SU-DHL-6 (cell line): ENCODE measurements around the gene PLB1.

Experiments
- EZH2phosphoT487 ChIP-seq: fragments of 200-600 bp; sonication (generic), shearing (Covaris generic); conservative IDR thresholded peaks from 2 replicates; pipeline ENCODE4 v1.6.1; 2018; ENCODE audit warnings: mild to moderate bottlenecking, antibody characterized with exemption, low read length, moderate library complexity, mixed read lengths
- TF ChIP-seq, protein P1 (sequence below): fragments of 200-600 bp; sonication (generic); IDR thresholded peaks from one replicate; pipeline ENCODE4 v1.5.1; 2017; ENCODE audit warnings: antibody characterized with exemption, mild to moderate bottlenecking, low read length, moderate library complexity; ENCODE audit not compliant: insufficient read depth, poor library complexity, severe bottlenecking

DNA sequence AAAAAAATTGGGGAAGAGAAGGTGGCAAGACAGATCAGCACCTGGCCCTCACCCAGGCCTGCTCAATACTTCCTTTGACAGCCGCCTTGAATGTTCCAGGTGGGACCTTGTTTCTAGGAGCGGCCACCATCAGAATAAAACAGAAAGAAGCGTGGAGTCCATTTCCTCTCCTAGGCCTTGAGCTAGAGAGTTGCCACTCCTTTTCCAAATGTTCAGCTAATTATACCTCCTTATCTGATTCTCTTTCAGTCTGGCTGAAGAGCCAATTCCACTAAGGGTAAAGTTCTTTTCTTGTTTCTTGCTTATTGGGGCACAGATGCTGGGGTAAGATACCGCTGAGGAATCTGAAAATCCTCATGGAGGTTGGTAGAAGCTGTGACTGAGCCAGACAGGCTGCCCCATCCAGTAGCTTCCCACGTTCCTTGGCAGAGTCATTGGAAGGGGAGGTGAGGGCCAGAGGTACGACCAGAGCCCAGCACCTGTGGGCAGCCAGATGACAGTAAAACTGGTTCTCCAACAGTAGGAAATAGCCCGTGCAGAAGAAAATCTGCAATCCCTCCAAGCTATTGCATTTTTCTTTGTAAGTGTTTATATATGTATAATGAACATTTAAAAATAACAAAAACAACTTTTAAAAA lies 51.5 kb downstream of the PLB1 start:
- TF ChIP-seq, protein P1, sequence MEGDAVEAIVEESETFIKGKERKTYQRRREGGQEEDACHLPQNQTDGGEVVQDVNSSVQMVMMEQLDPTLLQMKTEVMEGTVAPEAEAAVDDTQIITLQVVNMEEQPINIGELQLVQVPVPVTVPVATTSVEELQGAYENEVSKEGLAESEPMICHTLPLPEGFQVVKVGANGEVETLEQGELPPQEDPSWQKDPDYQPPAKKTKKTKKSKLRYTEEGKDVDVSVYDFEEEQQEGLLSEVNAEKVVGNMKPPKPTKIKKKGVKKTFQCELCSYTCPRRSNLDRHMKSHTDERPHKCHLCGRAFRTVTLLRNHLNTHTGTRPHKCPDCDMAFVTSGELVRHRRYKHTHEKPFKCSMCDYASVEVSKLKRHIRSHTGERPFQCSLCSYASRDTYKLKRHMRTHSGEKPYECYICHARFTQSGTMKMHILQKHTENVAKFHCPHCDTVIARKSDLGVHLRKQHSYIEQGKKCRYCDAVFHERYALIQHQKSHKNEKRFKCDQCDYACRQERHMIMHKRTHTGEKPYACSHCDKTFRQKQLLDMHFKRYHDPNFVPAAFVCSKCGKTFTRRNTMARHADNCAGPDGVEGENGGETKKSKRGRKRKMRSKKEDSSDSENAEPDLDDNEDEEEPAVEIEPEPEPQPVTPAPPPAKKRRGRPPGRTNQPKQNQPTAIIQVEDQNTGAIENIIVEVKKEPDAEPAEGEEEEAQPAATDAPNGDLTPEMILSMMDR: no peak
- no peak for TF ChIP-seq EZH2phosphoT487
